ENCODE data around the gene PFDN5.

The PFDN5 gene

GRCh38 chr12:53279283-53279869 is 16.0 kb upstream of the PFDN5 start:
- H3K18ac ChIP-seq (ENCODE audit: low read length) = no peak overlapping the region
- H2BK15ac ChIP-seq (replicated peaks; ENCODE audit: low read depth) = no peak overlapping the region
- no peak for DNase-seq
- peaks cover 44% of the 10 kb centered on the region for H3K36me3 ChIP-seq (ENCODE audit: control insufficient read depth, insufficient read depth, low read length)
- no peak overlapping the region for H3K4ac ChIP-seq (ENCODE audit: low read depth, low read length)
- H3K9ac ChIP-seq (ENCODE audit: low read length) = no peak overlapping the region
- H4K8ac ChIP-seq (ENCODE audit: low read depth, low read length) = no peak overlapping the region
- H3K4me1 ChIP-seq (ENCODE audit: control insufficient read depth, low read depth, low read length) = no peaks in the 10 kb centered on the region
- H2BK120ac ChIP-seq (ENCODE audit: low read depth, low read length) = no peak overlapping the region
- no peak overlapping the region for H4K5ac ChIP-seq (ENCODE audit: low read length)
- no peaks in the 10 kb centered on the region for H3K79me2 ChIP-seq (ENCODE audit: control insufficient read depth, insufficient read depth, low read length)
- no peak overlapping the region for H3K56ac ChIP-seq (ENCODE audit: low read length)
- H3K23ac ChIP-seq (ENCODE audit: low read length) = no peak overlapping the region
- H2AK5ac ChIP-seq (ENCODE audit: low read length) = no peak overlapping the region
- no peaks in the 10 kb centered on the region for H3K27me3 ChIP-seq (ENCODE audit: insufficient read depth, low read length, poor library complexity)
- H2BK5ac ChIP-seq (ENCODE audit: low read length) = no peak overlapping the region
- peaks cover 3% of the 10 kb centered on the region for H3K79me1 ChIP-seq (ENCODE audit: low read length)
- no peak overlapping the region for H3K4me2 ChIP-seq (ENCODE audit: low read length)
- no peak overlapping the region for H3K27ac ChIP-seq (ENCODE audit: low read depth, low read length)
- no CpG with 5 or more reads among the region's 3 CpGs for WGBS (ENCODE audit: extremely low coverage, insufficient coverage, low lambda C conversion rate)
- H3K4me3 ChIP-seq (ENCODE audit: low read length) = no peak overlapping the region

DNA sequence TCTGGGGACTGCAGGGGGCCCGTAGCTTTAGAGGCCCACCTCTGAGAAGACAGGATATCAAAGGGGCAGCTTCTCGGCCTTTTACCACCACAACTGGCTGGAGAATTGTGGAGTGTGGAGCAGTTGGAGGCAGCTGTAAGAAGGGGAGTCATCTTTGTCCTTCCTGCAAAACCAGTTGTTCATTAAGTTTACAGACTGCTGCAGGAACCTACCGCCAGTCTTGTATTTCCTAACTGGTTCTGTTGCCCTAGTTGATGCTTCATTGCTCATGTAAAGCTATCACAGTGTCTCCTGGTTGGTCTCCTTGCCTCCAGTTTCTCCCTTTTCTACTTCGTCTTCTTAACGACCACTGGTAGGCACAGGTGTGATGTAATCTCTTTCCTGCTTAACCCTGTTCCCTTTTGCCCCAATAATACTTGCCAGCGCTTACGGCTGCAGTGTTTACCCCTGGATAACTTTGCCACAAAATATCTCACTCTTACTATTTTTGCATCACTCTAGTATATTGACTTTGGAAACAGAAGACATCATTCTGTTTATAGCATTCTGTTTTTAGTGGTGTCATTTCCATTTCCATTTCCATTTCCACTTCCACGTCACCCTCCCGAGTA is 15.3 kb upstream of the PFDN5 start:
- no peaks in the 10 kb centered on the region for H3K4me1 ChIP-seq (ENCODE audit: control insufficient read depth, low read depth, low read length)

DNA sequence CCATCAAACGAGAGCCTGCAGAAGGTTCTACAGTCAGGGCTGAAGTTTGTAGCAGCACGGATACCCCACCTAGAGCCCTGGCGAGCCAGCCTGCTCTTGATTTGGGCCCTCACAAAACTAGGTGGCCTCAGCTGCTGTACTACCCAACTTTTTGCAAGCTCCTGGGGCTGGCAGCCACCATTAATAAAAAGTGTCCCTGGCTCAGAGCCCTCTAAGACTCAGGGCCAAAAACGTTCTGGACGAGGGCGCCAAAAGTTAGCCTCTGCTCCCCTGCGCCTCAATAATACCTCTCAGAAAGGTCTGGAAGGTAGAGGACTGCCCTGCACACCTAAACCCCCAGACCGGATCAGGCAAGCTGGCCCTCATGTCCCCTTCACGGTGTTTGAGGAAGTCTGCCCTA is 8.9 kb upstream of the PFDN5 start:
- Histone ChIP-seq H3K79me2 (ENCODE audit: control insufficient read depth, insufficient read depth, low read length) (no peaks in the 10 kb centered on the region), H2BK15ac (replicated peaks; ENCODE audit: low read depth) (no peak overlapping the region), H3K36me3 (ENCODE audit: control insufficient read depth, insufficient read depth, low read length) (peaks cover 36% of the 10 kb centered on the region), H3K4ac (ENCODE audit: low read depth, low read length) (no peak overlapping the region), H4K8ac (ENCODE audit: low read depth, low read length) (no peak overlapping the region), H3K27me3 (ENCODE audit: insufficient read depth, low read length, poor library complexity) (no peaks in the 10 kb centered on the region), H3K4me2 (ENCODE audit: low read length) (no peak overlapping the region), H3K56ac (ENCODE audit: low read length) (no peak overlapping the region), H3K18ac (ENCODE audit: low read length) (no peak overlapping the region), H3K9ac (ENCODE audit: low read length) (no peak overlapping the region), H3K23ac (ENCODE audit: low read length) (no peak overlapping the region), H2BK5ac (ENCODE audit: low read length) (no peak overlapping the region), H2AK5ac (ENCODE audit: low read length) (no peak overlapping the region), H3K27ac (ENCODE audit: low read depth, low read length) (no peak overlapping the region), H4K5ac (ENCODE audit: low read length) (no peak overlapping the region), H3K4me1 (ENCODE audit: control insufficient read depth, low read depth, low read length) (no peaks in the 10 kb centered on the region), H3K79me1 (ENCODE audit: low read length) (no peaks in the 10 kb centered on the region), H2BK120ac (ENCODE audit: low read depth, low read length) (no peak overlapping the region), H3K4me3 (ENCODE audit: low read length) (no peak overlapping the region)
- no CpG with 5 or more reads among the region's 9 CpGs for WGBS (ENCODE audit: extremely low coverage, insufficient coverage, low lambda C conversion rate)
- DNase-seq = no peak

More for the DNA sequence above, 15.3 kb upstream of the PFDN5 start:
- H3K9ac ChIP-seq (ENCODE audit: low read length) = no peak overlapping the region
- H4K5ac ChIP-seq (ENCODE audit: low read length) = no peak overlapping the region
- no peaks in the 10 kb centered on the region for H3K79me1 ChIP-seq (ENCODE audit: low read length)
- no peak overlapping the region for H3K23ac ChIP-seq (ENCODE audit: low read length)
- H3K56ac ChIP-seq (ENCODE audit: low read length) = no peak overlapping the region
- no peaks in the 10 kb centered on the region for H3K27me3 ChIP-seq (ENCODE audit: insufficient read depth, low read length, poor library complexity)
- H2AK5ac ChIP-seq (ENCODE audit: low read length) = no peak overlapping the region
- no CpG with 5 or more reads among the region's 9 CpGs for WGBS (ENCODE audit: extremely low coverage, insufficient coverage, low lambda C conversion rate)
- H4K8ac ChIP-seq (ENCODE audit: low read depth, low read length) = no peak overlapping the region
- no peak overlapping the region for H3K4me2 ChIP-seq (ENCODE audit: low read length)
- H3K18ac ChIP-seq (ENCODE audit: low read length) = no peak overlapping the region
- DNase-seq = no peak
- no peak overlapping the region for H2BK5ac ChIP-seq (ENCODE audit: low read length)
- no peaks in the 10 kb centered on the region for H3K79me2 ChIP-seq (ENCODE audit: control insufficient read depth, insufficient read depth, low read length)
- no peak overlapping the region for H2BK120ac ChIP-seq (ENCODE audit: low read depth, low read length)
- H3K36me3 ChIP-seq (ENCODE audit: control insufficient read depth, insufficient read depth, low read length) = peaks cover 42% of the 10 kb centered on the region
- no peak overlapping the region for H3K4ac ChIP-seq (ENCODE audit: low read depth, low read length)
- no peak overlapping the region for H2BK15ac ChIP-seq (replicated peaks; ENCODE audit: low read depth)
- H3K4me3 ChIP-seq (ENCODE audit: low read length) = no peak overlapping the region
- no peak overlapping the region for H3K27ac ChIP-seq (ENCODE audit: low read depth, low read length)

- Histone ChIP-seq H3K4ac (ENCODE audit: low read depth, low read length) (no peak overlapping the region), H3K36me3 (ENCODE audit: control insufficient read depth, insufficient read depth, low read length) (peaks cover 34% of the 10 kb centered on the region), H3K9ac (ENCODE audit: low read length) (no peak overlapping the region), H3K79me1 (ENCODE audit: low read length) (no peaks in the 10 kb centered on the region), H2AK5ac (ENCODE audit: low read length) (no peak overlapping the region), H2BK15ac (replicated peaks; ENCODE audit: low read depth) (no peak overlapping the region), H2BK5ac (ENCODE audit: low read length) (no peak overlapping the region), H2BK120ac (ENCODE audit: low read depth, low read length) (no peak overlapping the region), H3K4me2 (ENCODE audit: low read length) (no peak overlapping the region), H3K56ac (ENCODE audit: low read length) (no peak overlapping the region), H3K4me3 (ENCODE audit: low read length) (no peak overlapping the region), H3K18ac (ENCODE audit: low read length) (no peak overlapping the region), H3K27ac (ENCODE audit: low read depth, low read length) (no peak overlapping the region), H4K8ac (ENCODE audit: low read depth, low read length) (no peak overlapping the region), H3K4me1 (ENCODE audit: control insufficient read depth, low read depth, low read length) (no peaks in the 10 kb centered on the region), H3K79me2 (ENCODE audit: control insufficient read depth, insufficient read depth, low read length) (no peaks in the 10 kb centered on the region), H3K23ac (ENCODE audit: low read length) (no peak overlapping the region), H3K27me3 (ENCODE audit: insufficient read depth, low read length, poor library complexity) (no peaks in the 10 kb centered on the region), H4K5ac (ENCODE audit: low read length) (no peak overlapping the region)
- WGBS (ENCODE audit: extremely low coverage, insufficient coverage, low lambda C conversion rate) = no CpG with 5 or more reads among the region's 11 CpGs
- peak; percentile 80 for DNase-seq
These were observed 7.6 kb upstream of the PFDN5 start for GRCh38 chr12:53287741-53288216.

DNA sequence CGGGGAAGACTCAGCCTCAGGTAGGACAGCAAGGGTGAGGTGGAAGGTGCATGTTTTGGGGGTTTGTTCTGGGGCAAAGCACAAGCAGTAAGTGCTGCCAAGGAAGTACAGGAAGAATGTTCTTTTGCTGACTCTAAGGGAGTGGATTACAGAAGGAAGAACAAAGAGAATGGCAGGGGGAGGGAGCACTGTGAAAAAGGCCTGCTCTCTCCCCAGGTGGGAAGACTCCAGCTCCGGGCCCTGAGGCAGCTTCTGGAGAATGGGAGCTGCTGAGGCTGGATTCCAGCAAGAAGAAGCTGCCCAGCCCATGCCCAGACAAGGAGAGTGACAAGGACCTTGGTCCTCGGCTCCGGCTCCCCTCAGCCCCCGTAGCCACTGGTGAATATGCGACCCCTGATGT is 7.0 kb upstream of the PFDN5 start:
- no peaks in the 10 kb centered on the region for H3K27me3 ChIP-seq (ENCODE audit: insufficient read depth, low read length, poor library complexity)
- H2BK5ac ChIP-seq (ENCODE audit: low read length) = no peak overlapping the region
- no peak overlapping the region for H3K27ac ChIP-seq (ENCODE audit: low read depth, low read length)
- no peak overlapping the region for H3K56ac ChIP-seq (ENCODE audit: low read length)
- H3K36me3 ChIP-seq (ENCODE audit: control insufficient read depth, insufficient read depth, low read length) = peaks cover 33% of the 10 kb centered on the region
- H3K18ac ChIP-seq (ENCODE audit: low read length) = no peak overlapping the region
- no peaks in the 10 kb centered on the region for H3K79me1 ChIP-seq (ENCODE audit: low read length)
- no peak overlapping the region for H3K23ac ChIP-seq (ENCODE audit: low read length)
- H3K4me3 ChIP-seq (ENCODE audit: low read length) = no peak overlapping the region
- WGBS (ENCODE audit: extremely low coverage, insufficient coverage, low lambda C conversion rate) = no CpG with 5 or more reads among the region's 6 CpGs
- H3K9ac ChIP-seq (ENCODE audit: low read length) = no peak overlapping the region
- H2BK120ac ChIP-seq (ENCODE audit: low read depth, low read length) = no peak overlapping the region
- no peaks in the 10 kb centered on the region for H3K4me1 ChIP-seq (ENCODE audit: control insufficient read depth, low read depth, low read length)
- no peak overlapping the region for H4K8ac ChIP-seq (ENCODE audit: low read depth, low read length)
- DNase-seq = no peak
- no peak overlapping the region for H2BK15ac ChIP-seq (replicated peaks; ENCODE audit: low read depth)
- H3K4me2 ChIP-seq (ENCODE audit: low read length) = no peak overlapping the region
- H3K4ac ChIP-seq (ENCODE audit: low read depth, low read length) = no peak overlapping the region
- H4K5ac ChIP-seq (ENCODE audit: low read length) = no peak overlapping the region
- H2AK5ac ChIP-seq (ENCODE audit: low read length) = no peak overlapping the region
- H3K79me2 ChIP-seq (ENCODE audit: control insufficient read depth, insufficient read depth, low read length) = no peaks in the 10 kb centered on the region

- Histone ChIP-seq H3K79me1 (ENCODE audit: low read length) (no peaks in the 10 kb centered on the region), H3K79me2 (ENCODE audit: control insufficient read depth, insufficient read depth, low read length) (no peaks in the 10 kb centered on the region), H2BK5ac (ENCODE audit: low read length) (no peak overlapping the region), H2BK120ac (ENCODE audit: low read depth, low read length) (no peak overlapping the region), H3K36me3 (ENCODE audit: control insufficient read depth, insufficient read depth, low read length) (peaks cover 31% of the 10 kb centered on the region), H3K9ac (ENCODE audit: low read length) (no peak overlapping the region), H3K4me2 (ENCODE audit: low read length) (no peak overlapping the region), H3K4me1 (ENCODE audit: control insufficient read depth, low read depth, low read length) (no peaks in the 10 kb centered on the region), H4K8ac (ENCODE audit: low read depth, low read length) (no peak overlapping the region), H3K27me3 (ENCODE audit: insufficient read depth, low read length, poor library complexity) (no peaks in the 10 kb centered on the region), H3K23ac (ENCODE audit: low read length) (no peak overlapping the region), H3K56ac (ENCODE audit: low read length) (no peak overlapping the region), H3K27ac (ENCODE audit: low read depth, low read length) (no peak overlapping the region), H2AK5ac (ENCODE audit: low read length) (no peak overlapping the region), H2BK15ac (replicated peaks; ENCODE audit: low read depth) (no peak overlapping the region), H3K4me3 (ENCODE audit: low read length) (no peak overlapping the region), H3K4ac (ENCODE audit: low read depth, low read length) (no peak overlapping the region), H3K18ac (ENCODE audit: low read length) (no peak overlapping the region), H4K5ac (ENCODE audit: low read length) (no peak overlapping the region)
- no peak for DNase-seq
- WGBS (ENCODE audit: extremely low coverage, insufficient coverage, low lambda C conversion rate) = no CpG with 5 or more reads among the region's 4 CpGs
These were observed 5.5 kb upstream of the PFDN5 start for GRCh38 chr12:53289891-53290290.
